Measurements from ENCODE around the gene DENR. TPM values are rescaled to one million over a fixed set of nuclear protein-coding genes. Genes with fewer than 3 reads are reported as not detected.

DENR gene
- total RNA-seq, 4 donors from 2014 or later = 3.6 to 31.6 (median 23.5) TPM

DNA sequence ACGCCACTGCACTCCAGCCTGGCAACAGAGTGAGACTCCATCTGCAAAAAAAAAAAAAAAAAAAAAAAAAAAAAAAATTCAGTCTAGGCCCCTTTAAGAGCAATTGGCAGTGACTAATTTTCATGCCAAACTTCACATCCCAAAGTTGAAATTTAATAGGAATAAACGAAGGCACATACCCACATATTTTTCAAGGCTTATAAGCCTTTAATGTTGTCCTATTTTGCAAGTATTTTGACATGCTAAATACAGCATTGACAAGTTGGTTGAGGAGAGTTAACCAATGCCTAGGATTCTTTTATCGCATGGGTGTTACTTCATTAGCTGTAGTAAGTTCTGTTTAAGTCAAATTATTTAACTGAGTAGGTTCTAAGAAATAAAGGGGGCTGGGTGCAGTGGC lies 59.2 kb downstream of the DENR start:
- Histone ChIP-seq H3K27ac (no peak overlapping the region), H3K27me3 (no peaks in the 10 kb centered on the region), H3K4me1 (no peaks in the 10 kb centered on the region), H3K36me3 (no peaks in the 10 kb centered on the region), H3K9me3 (no peaks in the 10 kb centered on the region), H3K4me3 (no peak overlapping the region)
- intact Hi-C loops (cut with DNase I; ENCODE audit: low total_unique reads) (loop anchor here (1.0 kb wide), 1 partner anchor 24 kb away; the partner anchor contains the start of gene HIP1R), in situ Hi-C loops (cut with MboI; ENCODE audit: low pct_ligation_motif_present in 1 of 4, low pct_unique_long_range_greater_than_20kb in 1 of 4, low sequenced_read_pairs in 3 of 4) (no loop called here)
- no peak for DNase-seq
- TF ChIP-seq EP300 (IDR thresholded peaks at IDR 0.05; ENCODE audit: low read depth) = no peak
- WGBS, 2 donors (ENCODE audit: low coverage in 1 of 2) = 67 to 71% methylated on average over 2 to 3 of the region's 3 CpGs

DNA sequence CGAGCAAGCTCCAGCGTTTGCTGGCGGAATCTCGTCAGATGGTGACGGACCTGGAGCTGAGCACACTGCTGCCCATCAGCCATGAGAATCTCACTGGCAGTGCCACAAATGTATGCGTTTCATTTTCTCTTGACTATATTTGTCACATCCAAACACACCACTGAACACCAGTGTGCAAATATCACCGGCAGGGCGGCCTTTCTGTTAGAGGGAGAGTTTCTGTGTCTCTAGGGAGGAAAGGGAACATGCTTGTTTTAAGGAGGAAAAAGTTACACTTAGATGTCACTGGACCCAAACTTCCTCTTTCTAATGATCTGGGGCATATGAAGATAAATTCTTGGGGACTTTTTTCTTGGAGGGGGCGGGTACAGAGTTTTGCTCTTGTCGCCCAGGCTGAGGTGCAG lies 60.7 kb downstream of the DENR start:
- no peak for DNase-seq
- 49 to 72% methylated on average over 3 to 10 of the region's 10 CpGs for WGBS, 2 donors (ENCODE audit: low coverage in 1 of 2)
- in situ Hi-C loops (cut with MboI; ENCODE audit: low pct_ligation_motif_present in 1 of 4, low pct_unique_long_range_greater_than_20kb in 1 of 4, low sequenced_read_pairs in 3 of 4) (no loop called here), intact Hi-C loops (cut with DNase I; ENCODE audit: low total_unique reads) (no loop called here)
- Histone ChIP-seq H3K27me3 (no peaks in the 10 kb centered on the region), H3K4me1 (no peaks in the 10 kb centered on the region), H3K36me3 (no peaks in the 10 kb centered on the region), H3K27ac (no peak overlapping the region), H3K4me3 (no peak overlapping the region), H3K9me3 (no peaks in the 10 kb centered on the region)
- TF ChIP-seq EP300 (IDR thresholded peaks at IDR 0.05; ENCODE audit: low read depth) (no peak), POLR2A (IDR thresholded peaks at IDR 0.05) (no peak), POLR2AphosphoS5 (IDR thresholded peaks at IDR 0.05) (no peak)
- TF ChIP-seq, protein P1, sequence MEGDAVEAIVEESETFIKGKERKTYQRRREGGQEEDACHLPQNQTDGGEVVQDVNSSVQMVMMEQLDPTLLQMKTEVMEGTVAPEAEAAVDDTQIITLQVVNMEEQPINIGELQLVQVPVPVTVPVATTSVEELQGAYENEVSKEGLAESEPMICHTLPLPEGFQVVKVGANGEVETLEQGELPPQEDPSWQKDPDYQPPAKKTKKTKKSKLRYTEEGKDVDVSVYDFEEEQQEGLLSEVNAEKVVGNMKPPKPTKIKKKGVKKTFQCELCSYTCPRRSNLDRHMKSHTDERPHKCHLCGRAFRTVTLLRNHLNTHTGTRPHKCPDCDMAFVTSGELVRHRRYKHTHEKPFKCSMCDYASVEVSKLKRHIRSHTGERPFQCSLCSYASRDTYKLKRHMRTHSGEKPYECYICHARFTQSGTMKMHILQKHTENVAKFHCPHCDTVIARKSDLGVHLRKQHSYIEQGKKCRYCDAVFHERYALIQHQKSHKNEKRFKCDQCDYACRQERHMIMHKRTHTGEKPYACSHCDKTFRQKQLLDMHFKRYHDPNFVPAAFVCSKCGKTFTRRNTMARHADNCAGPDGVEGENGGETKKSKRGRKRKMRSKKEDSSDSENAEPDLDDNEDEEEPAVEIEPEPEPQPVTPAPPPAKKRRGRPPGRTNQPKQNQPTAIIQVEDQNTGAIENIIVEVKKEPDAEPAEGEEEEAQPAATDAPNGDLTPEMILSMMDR (IDR thresholded peaks at IDR 0.05) = no peak

DNA sequence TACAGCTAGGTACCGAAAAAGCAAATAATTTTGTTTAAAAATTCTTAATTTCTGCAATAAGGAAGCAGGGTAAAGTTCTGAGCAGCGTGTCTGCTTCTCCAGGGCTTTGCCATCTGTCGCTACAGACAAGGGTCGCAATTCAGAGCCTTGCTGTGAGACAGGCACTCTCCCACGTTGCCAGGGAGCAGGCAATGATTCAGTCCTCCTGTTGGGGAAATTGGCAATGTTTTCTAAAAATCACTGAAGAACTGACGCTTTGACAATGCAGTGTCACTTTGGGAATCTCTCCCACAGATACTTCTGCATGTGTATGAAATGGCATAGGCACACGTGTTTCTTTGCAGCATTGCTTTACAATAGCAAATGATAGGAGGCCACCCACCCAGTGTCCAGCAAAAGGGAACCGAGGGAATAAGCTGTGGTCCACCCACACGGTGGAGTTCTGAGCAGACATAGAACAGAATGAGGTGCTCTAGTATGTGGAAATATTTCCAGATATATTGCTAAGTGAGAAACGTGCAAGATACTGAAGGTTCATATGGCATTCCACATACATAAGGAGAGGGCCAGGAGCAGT lies 66.7 kb downstream of the DENR start:
- in situ Hi-C loops (cut with MboI; ENCODE audit: low pct_ligation_motif_present in 1 of 4, low pct_unique_long_range_greater_than_20kb in 1 of 4, low sequenced_read_pairs in 3 of 4) = no loop called here
- no peak overlapping the region for H3K27ac ChIP-seq
- no peak for TF ChIP-seq EP300 (IDR thresholded peaks at IDR 0.05; ENCODE audit: low read depth)
- TF ChIP-seq POLR2A (IDR thresholded peaks at IDR 0.05) = no peak
- TF ChIP-seq, protein P1 (IDR thresholded peaks at IDR 0.05) = no peak
- H3K36me3 ChIP-seq = no peaks in the 10 kb centered on the region
- no peaks in the 10 kb centered on the region for H3K9me3 ChIP-seq
- 45 to 49% methylated on average over 7 to 10 of the region's 10 CpGs for WGBS, 2 donors (ENCODE audit: low coverage in 1 of 2)
- intact Hi-C loops (cut with DNase I; ENCODE audit: low total_unique reads) = no loop called here
- no peaks in the 10 kb centered on the region for H3K4me1 ChIP-seq
- no peak for DNase-seq
- H3K27me3 ChIP-seq = no peaks in the 10 kb centered on the region
- no peak overlapping the region for H3K4me3 ChIP-seq

GRCh38 chr12:122820138-122820537 lies 67.5 kb downstream of the DENR start:
- TF ChIP-seq, protein P1 (IDR thresholded peaks at IDR 0.05) = no peak
- no peak for TF ChIP-seq EP300 (IDR thresholded peaks at IDR 0.05; ENCODE audit: low read depth)
- no peak for TF ChIP-seq POLR2A (IDR thresholded peaks at IDR 0.05)
- TF ChIP-seq POLR2AphosphoS5 (IDR thresholded peaks at IDR 0.05) = no peak
- 86% methylated on average over 4 to 8 of the region's 8 CpGs for WGBS, 2 donors (ENCODE audit: low coverage in 1 of 2)
- H3K36me3 ChIP-seq = no peaks in the 10 kb centered on the region
- H3K4me1 ChIP-seq = no peaks in the 10 kb centered on the region
- H3K27ac ChIP-seq = no peak overlapping the region
- H3K27me3 ChIP-seq = no peaks in the 10 kb centered on the region
- no peak overlapping the region for H3K4me3 ChIP-seq
- intact Hi-C loops (cut with DNase I; ENCODE audit: low total_unique reads) (no loop called here), in situ Hi-C loops (cut with MboI; ENCODE audit: low pct_ligation_motif_present in 1 of 4, low pct_unique_long_range_greater_than_20kb in 1 of 4, low sequenced_read_pairs in 3 of 4) (no loop called here)
- no peak for DNase-seq
- H3K9me3 ChIP-seq = no peaks in the 10 kb centered on the region

Small RNA genes lying within 50 kb of the gene (small RNA-seq; reads per million reads assigned to genes)
- gene AC026333.2 (0 reads per million in 4 donors), gene RF00019 (0 reads per million in 4 donors)

Other genes with a start within 250 kb of the DENR start
- gene RSRC2, start 225.9 kb upstream of the DENR start, total RNA-seq = 100 to 1,000 TPM in 2 of 4 donors, 10 to 100 TPM in 2; 73.4 to 251 (median 99.7) TPM
- 10 to 100 TPM; 10.6 to 79.4 (median 23.1) TPM for gene KNTC1, start 225.6 kb upstream of the DENR start, total RNA-seq
- gene HCAR2, start 49.5 kb upstream of the DENR start, total RNA-seq = under 1 TPM in 1 of 4 donors, not detected in 3; 0.27 TPM
- gene HCAR3, start 36.0 kb upstream of the DENR start, total RNA-seq = not detected
- under 1 TPM in 1 of 4 donors, not detected in 3; 0.16 TPM for gene HCAR1, start 22.0 kb upstream of the DENR start, total RNA-seq
- gene CCDC62, start 21.7 kb downstream of the DENR start, total RNA-seq = under 1 TPM in 2 of 4 donors, not detected in 2; 0.16 to 0.55 TPM
- gene HIP1R, start 82.6 kb downstream of the DENR start, total RNA-seq = 100 to 1,000 TPM in 2 of 4 donors, 10 to 100 TPM in 2; 72.4 to 459 (median 146) TPM
- 100 to 1,000 TPM in 2 of 4 donors, 10 to 100 TPM in 2; 46.6 to 126 (median 104) TPM for gene VPS37B, start 143.3 kb downstream of the DENR start, total RNA-seq
- gene ABCB9, start 213.6 kb downstream of the DENR start, total RNA-seq = 10 to 100 TPM in 1 of 4 donors, 1 to 10 TPM in 2, under 1 TPM in 1; 0.40 to 15.3 (median 9.2) TPM
- gene OGFOD2, start 222.4 kb downstream of the DENR start, total RNA-seq = 10 to 100 TPM; 12.0 to 36.0 (median 18.4) TPM
- gene ARL6IP4, start 227.9 kb downstream of the DENR start, total RNA-seq = 100 to 1,000 TPM in 3 of 4 donors, 10 to 100 TPM in 1; 77.4 to 225 (median 184) TPM

Measured in transverse colon (tissue), 4 donors.